Adrenal gland (tissue), 5 donors: ENCODE results near the gene SLC9A2.

Source experiments
- CTCF ChIP-seq, 6 experiments: fragments of 450-650 bp in 4 of 6; fragments of 200-600 bp in 2 of 6; sonication (generic) in 1 of 6; IDR thresholded peaks; 1 replicate in 5 of 6; 2 replicates in 1 of 6; pipeline versions ENCODE4 v1.5.1 to v1.8.0; 2016 to 2021; ENCODE audit warnings: antibody characterized with exemption in 6 of 6, mild to moderate bottlenecking in 2 of 6, moderate library complexity in 1 of 6
- POLR2A ChIP-seq, 2 donors: fragments of 450-650 bp; IDR thresholded peaks; one replicate each; pipeline ENCODE4 v1.6.1; 2017; ENCODE audit warnings: antibody characterized with exemption in 2 of 2, mild to moderate bottlenecking in 2 of 2, moderate library complexity in 1 of 2
- donor health status: DM: no; HTN: no; CAD: no.

DNA sequence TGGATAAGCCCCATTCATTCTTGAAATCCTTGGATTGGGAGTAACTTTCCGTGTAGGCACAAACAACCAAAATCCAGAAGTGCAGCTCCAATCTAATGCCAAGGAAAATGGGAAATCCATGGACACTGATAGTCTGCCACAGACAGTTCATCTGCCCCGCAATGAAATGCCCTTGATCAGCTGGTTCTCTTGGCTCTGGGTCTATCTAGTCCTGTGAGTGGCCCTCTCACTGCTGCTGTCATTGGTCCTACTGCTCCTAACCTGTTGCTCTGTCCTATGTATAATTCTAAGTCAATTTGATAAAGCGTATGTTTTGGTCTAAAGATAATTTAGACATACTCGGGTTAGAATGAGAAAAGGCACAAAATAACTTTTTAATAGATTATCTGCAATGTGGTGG, 128.8 kb downstream of the SLC9A2 start:
- no peak for TF ChIP-seq CTCF (IDR thresholded peaks at IDR 0.05)
- no peak for TF ChIP-seq POLR2A (IDR thresholded peaks at IDR 0.05)
